H9 (cell line): ENCODE results near the gene CELF5. TPM values are rescaled to one million over a fixed set of nuclear protein-coding genes. Genes with fewer than 3 reads are reported as not detected.

Experiments used
- DNase-seq: peaks from one replicate; pipeline ENCODE4 v3.0.0-alpha.2; 2017
- H2AFZ ChIP-seq: one replicate; pipeline ENCODE4 v1.6.1; 2013; ENCODE audit warnings: mild to moderate bottlenecking, low read length, control low read depth, moderate library complexity
- H2AK5ac ChIP-seq: 2 replicates; pipeline ENCODE4 v1.6.1; 2013; ENCODE audit warnings: low read length, control low read depth, mixed read lengths; ENCODE audit not compliant: insufficient read length
- H2BK120ac ChIP-seq: one replicate; pipeline ENCODE4 v1.6.1; 2013; ENCODE audit warnings: low read depth, mild to moderate bottlenecking, low read length, control low read depth, inconsistent platforms; ENCODE audit not compliant: poor library complexity, severe bottlenecking
- H2BK12ac ChIP-seq: 2 replicates; pipeline ENCODE4 v1.6.1; 2013; ENCODE audit warnings: low read length, control low read depth, mixed read lengths, low read depth; ENCODE audit not compliant: insufficient read length
- H2BK15ac ChIP-seq: 2 replicates; pipeline ENCODE4 v1.6.1; 2013; ENCODE audit warnings: low read depth, low read length, control low read depth
- H2BK20ac ChIP-seq: one replicate; pipeline ENCODE4 v1.6.1; 2013; ENCODE audit warnings: low read depth, mild to moderate bottlenecking, low read length, control low read depth, inconsistent platforms; ENCODE audit not compliant: poor library complexity, severe bottlenecking
- H2BK5ac ChIP-seq: 2 replicates; pipeline ENCODE4 v1.6.1; 2013; ENCODE audit warnings: low read length, control low read depth, mixed read lengths; ENCODE audit not compliant: insufficient read length
- H3K14ac ChIP-seq: 2 replicates; pipeline ENCODE4 v1.6.1; 2013; ENCODE audit warnings: low read length, control low read depth; ENCODE audit not compliant: insufficient read depth
- H3K18ac ChIP-seq: 2 replicates; pipeline ENCODE4 v1.6.1; 2013; ENCODE audit warnings: low read depth, mild to moderate bottlenecking, mixed read lengths, low read length, control low read depth; ENCODE audit not compliant: insufficient read length
- H3K23ac ChIP-seq: 2 replicates; pipeline ENCODE4 v1.6.1; 2013; ENCODE audit warnings: low read length, control low read depth, mixed read lengths, low read depth; ENCODE audit not compliant: insufficient read length
- H3K23me2 ChIP-seq: 2 replicates; pipeline ENCODE4 v1.6.1; 2013; ENCODE audit warnings: low read depth, mild to moderate bottlenecking, mixed read lengths, low read length, control low read depth; ENCODE audit not compliant: insufficient read length, poor library complexity, severe bottlenecking
- H3K27ac ChIP-seq: 2 replicates; pipeline ENCODE4 v1.5.1; 2013; ENCODE audit warnings: low read length, control low read depth, mixed read lengths, low read depth; ENCODE audit not compliant: insufficient read length
- H3K27me3 ChIP-seq: 2 replicates; pipeline ENCODE4 v1.6.1; 2013; ENCODE audit warnings: low read length, control low read depth, inconsistent platforms; ENCODE audit not compliant: insufficient read depth
- H3K4ac ChIP-seq: 2 replicates; pipeline ENCODE4 v1.6.1; 2013; ENCODE audit warnings: low read depth, mild to moderate bottlenecking, control low read depth, inconsistent platforms, low read length, moderate library complexity
- H3K4me1 ChIP-seq: 2 replicates; pipeline ENCODE4 v1.6.1; 2013; ENCODE audit warnings: low read length, control low read depth, inconsistent platforms; ENCODE audit not compliant: insufficient read depth
- H3K4me2 ChIP-seq: 2 replicates; pipeline ENCODE4 v1.6.1; 2013; ENCODE audit warnings: low read length, control low read depth, mixed read lengths; ENCODE audit not compliant: insufficient read length, insufficient read depth
- H3K56ac ChIP-seq: 2 replicates; pipeline ENCODE4 v1.6.1; 2013; ENCODE audit warnings: low read depth, mild to moderate bottlenecking, mixed read lengths, low read length, control low read depth; ENCODE audit not compliant: insufficient read length
- H3K79me1 ChIP-seq: 2 replicates; pipeline ENCODE4 v1.6.1; 2013; ENCODE audit warnings: low read depth, mild to moderate bottlenecking, moderate library complexity, low read length, control low read depth, inconsistent platforms; ENCODE audit not compliant: insufficient read depth, poor library complexity, severe bottlenecking
- H3K79me2 ChIP-seq: 2 replicates; pipeline ENCODE4 v1.6.1; 2013; ENCODE audit warnings: low read length, control low read depth, inconsistent platforms; ENCODE audit not compliant: insufficient read depth
- H3K9ac ChIP-seq: 2 replicates; pipeline ENCODE4 v1.6.1; 2013; ENCODE audit warnings: low read length, control low read depth, mixed read lengths; ENCODE audit not compliant: insufficient read length; ENCODE audit errors: extremely low read depth
- H3K9me3 ChIP-seq: one replicate; pipeline ENCODE4 v1.6.1; 2013; ENCODE audit warnings: low read depth, low read length, inconsistent platforms; ENCODE audit not compliant: control insufficient read depth
- H3T11ph ChIP-seq: one replicate; pipeline ENCODE4 v1.6.1; 2013; ENCODE audit warnings: mild to moderate bottlenecking, low read length, control low read depth, inconsistent platforms
- H4K20me1 ChIP-seq: one replicate; pipeline ENCODE4 v1.6.1; 2013; ENCODE audit not compliant: control insufficient read depth, insufficient read length, insufficient read depth
- H4K5ac ChIP-seq: 2 replicates; pipeline ENCODE4 v1.6.1; 2013; ENCODE audit warnings: low read depth, mild to moderate bottlenecking, mixed read lengths, low read length, control low read depth; ENCODE audit not compliant: insufficient read length
- H4K8ac ChIP-seq: replicated peaks from 2 replicates; pipeline ENCODE4 v1.6.1; 2013; ENCODE audit warnings: low read length, control low read depth, mixed read lengths, low read depth; ENCODE audit not compliant: insufficient read length
- H4K91ac ChIP-seq: 2 replicates; pipeline ENCODE4 v1.6.1; 2013; ENCODE audit warnings: low read depth, mild to moderate bottlenecking, moderate library complexity, mixed read lengths, low read length, control low read depth; ENCODE audit not compliant: insufficient read length
- H3K27ac Mint-ChIP-seq, 3 experiments: 2 replicates in 2 of 3; 3 replicates in 1 of 3; pipeline ENCODE4 v1.8.0; 2020 to 2021; ENCODE audit warnings: mixed read lengths in 3 of 3, mild to moderate bottlenecking in 1 of 3, moderate library complexity in 1 of 3
- H3K27me3 Mint-ChIP-seq: 2 replicates; pipeline ENCODE4 v1.8.0; 2021; ENCODE audit warnings: low read depth, mild to moderate bottlenecking, moderate library complexity, mixed read lengths
- H3K36me3 Mint-ChIP-seq, 3 experiments: 2 replicates in 2 of 3; 3 replicates in 1 of 3; pipeline ENCODE4 v1.8.0; 2020 to 2021; ENCODE audit warnings: low read depth in 3 of 3, mixed read lengths in 3 of 3; ENCODE audit not compliant: insufficient read depth in 1 of 3
- H3K4me1 Mint-ChIP-seq, 2 experiments: 2 replicates each; pipeline ENCODE4 v1.8.0; 2020; ENCODE audit warnings: mixed read lengths in 2 of 2
- H3K4me3 Mint-ChIP-seq, 2 experiments: 2 replicates in 1 of 2; 3 replicates in 1 of 2; pipeline ENCODE4 v1.8.0; 2020 to 2021; ENCODE audit warnings: mild to moderate bottlenecking in 2 of 2, mixed read lengths in 2 of 2, moderate library complexity in 1 of 2
- H3K9me3 Mint-ChIP-seq, 2 experiments: 2 replicates in 1 of 2; 3 replicates in 1 of 2; pipeline ENCODE4 v1.8.0; 2020; ENCODE audit warnings: mild to moderate bottlenecking in 2 of 2, mixed read lengths in 2 of 2, moderate library complexity in 1 of 2
- WGBS: extraction: QIAGEN DNeasy Blood & Tissue Kit; methylation state at CpG from one replicate; pipeline ENCODE4 v1.1.7; 2013; ENCODE audit warnings: missing lambda C conversion rate, low lambda C conversion rate, mixed read lengths; ENCODE audit not compliant: insufficient read length; ENCODE audit errors: extremely low coverage; 5-methylcytosine and 5-hydroxymethylcytosine counted together
- total RNA-seq: library from RNA; stranded (reverse); gene quantifications from 2 replicates; pipeline ENCODE4 v1.2.1, GENCODE V29; 2021
- TF ChIP-seq, protein P1 (sequence below): fragments of 200-600 bp; sonication (generic); conservative IDR thresholded peaks from 3 replicates; pipeline ENCODE4 v1.8.0; 2021; ENCODE audit warnings: antibody characterized with exemption, mild to moderate bottlenecking

The CELF5 gene
- total RNA-seq, 1 experiment from 2014 or later = 4.8 TPM

DNA sequence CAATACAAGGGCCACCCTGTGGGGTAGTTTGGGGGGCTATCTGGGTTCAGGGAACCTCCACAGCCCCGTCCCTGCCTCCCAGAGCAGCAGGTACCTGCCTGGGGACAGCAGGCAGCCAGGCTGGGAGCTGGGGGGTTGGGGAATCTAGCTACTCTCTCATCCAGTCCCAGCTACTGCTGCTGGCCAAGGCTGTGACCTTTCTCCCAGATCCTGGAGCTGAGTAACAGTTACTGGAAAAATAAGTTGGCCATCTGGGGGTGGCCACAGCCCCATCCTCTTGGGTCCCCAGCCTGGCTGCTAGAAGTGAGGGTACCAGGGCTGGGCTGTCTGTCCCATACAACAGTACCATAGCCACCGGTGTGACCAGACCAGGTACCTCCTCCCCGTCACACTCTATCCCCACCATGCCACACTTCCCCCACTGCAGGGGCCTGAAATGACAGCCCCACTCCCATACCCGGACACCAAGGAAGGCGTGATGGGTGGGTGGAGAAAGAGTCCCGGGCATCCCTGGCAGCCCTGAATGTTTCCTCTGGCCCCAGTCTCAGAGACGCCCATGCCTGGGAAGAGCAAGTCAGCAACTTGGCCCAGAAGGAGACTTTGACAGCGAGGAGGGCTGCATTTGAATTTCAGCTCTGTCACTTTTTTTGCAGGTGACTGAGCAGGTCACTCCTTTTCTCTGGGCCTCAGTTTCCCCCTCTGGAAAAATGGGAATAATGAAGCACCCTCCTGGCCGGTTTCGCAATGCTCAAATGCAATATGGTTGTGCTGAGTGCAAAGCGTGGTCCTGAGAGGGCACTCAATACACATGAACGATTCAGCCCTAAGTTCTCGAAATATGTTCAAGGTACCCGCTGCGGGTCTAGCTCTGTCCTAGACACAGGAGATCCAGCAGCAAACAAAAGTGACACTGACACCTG is 111.2 kb downstream of the CELF5 start:
- Histone ChIP-seq H4K20me1 (no peaks in the 10 kb centered on the region), H2BK120ac (no peak overlapping the region), H3T11ph (no peak overlapping the region), H3K4me1 (no peaks in the 10 kb centered on the region), H3K9ac (no peak overlapping the region), H3K23ac (no peak overlapping the region), H2BK15ac (no peak overlapping the region), H3K18ac (no peak overlapping the region), H2AFZ (no peak overlapping the region), H3K23me2 (no peaks in the 10 kb centered on the region), H3K79me1 (no peaks in the 10 kb centered on the region), H2BK20ac (no peak overlapping the region), H2BK5ac (no peak overlapping the region), H3K14ac (no peak overlapping the region), H3K4me2 (no peak overlapping the region), H3K27me3 (no peaks in the 10 kb centered on the region; the same call in 1 of the 2 replicates), H3K9me3 (no peaks in the 10 kb centered on the region), H3K4ac (no peak overlapping the region), H3K27ac (no peak overlapping the region), H3K56ac (no peak overlapping the region), H4K91ac (no peak overlapping the region), H2BK12ac (no peak overlapping the region), H2AK5ac (no peak overlapping the region), H4K5ac (no peak overlapping the region), H4K8ac (no peak overlapping the region), H3K79me2 (no peaks in the 10 kb centered on the region)
- DNase-seq = no peak
- TF ChIP-seq, protein P1, sequence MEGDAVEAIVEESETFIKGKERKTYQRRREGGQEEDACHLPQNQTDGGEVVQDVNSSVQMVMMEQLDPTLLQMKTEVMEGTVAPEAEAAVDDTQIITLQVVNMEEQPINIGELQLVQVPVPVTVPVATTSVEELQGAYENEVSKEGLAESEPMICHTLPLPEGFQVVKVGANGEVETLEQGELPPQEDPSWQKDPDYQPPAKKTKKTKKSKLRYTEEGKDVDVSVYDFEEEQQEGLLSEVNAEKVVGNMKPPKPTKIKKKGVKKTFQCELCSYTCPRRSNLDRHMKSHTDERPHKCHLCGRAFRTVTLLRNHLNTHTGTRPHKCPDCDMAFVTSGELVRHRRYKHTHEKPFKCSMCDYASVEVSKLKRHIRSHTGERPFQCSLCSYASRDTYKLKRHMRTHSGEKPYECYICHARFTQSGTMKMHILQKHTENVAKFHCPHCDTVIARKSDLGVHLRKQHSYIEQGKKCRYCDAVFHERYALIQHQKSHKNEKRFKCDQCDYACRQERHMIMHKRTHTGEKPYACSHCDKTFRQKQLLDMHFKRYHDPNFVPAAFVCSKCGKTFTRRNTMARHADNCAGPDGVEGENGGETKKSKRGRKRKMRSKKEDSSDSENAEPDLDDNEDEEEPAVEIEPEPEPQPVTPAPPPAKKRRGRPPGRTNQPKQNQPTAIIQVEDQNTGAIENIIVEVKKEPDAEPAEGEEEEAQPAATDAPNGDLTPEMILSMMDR = no peak
- Mint-ChIP-seq H3K36me3 (no peaks in the 10 kb centered on the region), H3K9me3 (no peaks in the 10 kb centered on the region; a peak in 2 of 5 replicates), H3K4me1 (no peaks in the 10 kb centered on the region), H3K27ac (no peak overlapping the region), H3K27me3 (peaks cover 59% of the 10 kb centered on the region), H3K4me3 (no peak overlapping the region)
- WGBS = no CpG with 5 or more reads among the region's 15 CpGs
